ENCODE data around the gene NEURL1B. TPM values are rescaled to one million over a fixed set of nuclear protein-coding genes. Genes with fewer than 3 reads are reported as not detected.

NEURL1B gene
- total RNA-seq, 1 donor from 2014 or later: 1.5 TPM

- Mint-ChIP-seq H3K9me3 (ENCODE audit: unreplicated experiment) (no peaks in the 10 kb centered on the region), H3K27ac (ENCODE audit: unreplicated experiment) (no peak overlapping the region), H3K27me3 (ENCODE audit: unreplicated experiment) (peaks cover 27% of the 10 kb centered on the region), H3K36me3 (ENCODE audit: unreplicated experiment) (no peaks in the 10 kb centered on the region), H3K4me1 (ENCODE audit: unreplicated experiment) (peaks cover 2% of the 10 kb centered on the region), H3K4me3 (ENCODE audit: unreplicated experiment) (no peak overlapping the region)
- TF ChIP-seq CTCF (IDR thresholded peaks at IDR 0.05): no peak
- no peak for DNase-seq (ENCODE audit: extremely low spot score, unreplicated experiment)
Measured at GRCh38 chr5:172634106-172634899, 6.8 kb upstream of the NEURL1B start.

GRCh38 chr5:172635038-172635437 is 6.0 kb upstream of the NEURL1B start:
- no peak for TF ChIP-seq CTCF (IDR thresholded peaks at IDR 0.05)
- Mint-ChIP-seq H3K9me3 (ENCODE audit: unreplicated experiment) (no peaks in the 10 kb centered on the region), H3K36me3 (ENCODE audit: unreplicated experiment) (no peaks in the 10 kb centered on the region), H3K27me3 (ENCODE audit: unreplicated experiment) (peaks cover 21% of the 10 kb centered on the region), H3K27ac (ENCODE audit: unreplicated experiment) (no peak overlapping the region), H3K4me1 (ENCODE audit: unreplicated experiment) (peaks cover 2% of the 10 kb centered on the region), H3K4me3 (ENCODE audit: unreplicated experiment) (no peak overlapping the region)
- no peak for DNase-seq (ENCODE audit: extremely low spot score, unreplicated experiment)

- Mint-ChIP-seq H3K27me3 (ENCODE audit: unreplicated experiment) (peaks cover 13% of the 10 kb centered on the region), H3K36me3 (ENCODE audit: unreplicated experiment) (no peaks in the 10 kb centered on the region), H3K4me1 (ENCODE audit: unreplicated experiment) (peaks cover 8% of the 10 kb centered on the region), H3K9me3 (ENCODE audit: unreplicated experiment) (no peaks in the 10 kb centered on the region), H3K4me3 (ENCODE audit: unreplicated experiment) (no peak overlapping the region), H3K27ac (ENCODE audit: unreplicated experiment) (no peak overlapping the region)
- TF ChIP-seq CTCF (IDR thresholded peaks at IDR 0.05): no peak
- DNase-seq (ENCODE audit: extremely low spot score, unreplicated experiment): no peak
Measured at GRCh38 chr5:172636279-172637050, 4.6 kb upstream of the NEURL1B start.

GRCh38 chr5:172637110-172637580 is 3.9 kb upstream of the NEURL1B start:
- H3K27me3 Mint-ChIP-seq (ENCODE audit: unreplicated experiment): peaks cover 13% of the 10 kb centered on the region
- H3K9me3 Mint-ChIP-seq (ENCODE audit: unreplicated experiment): no peaks in the 10 kb centered on the region
- TF ChIP-seq CTCF (IDR thresholded peaks at IDR 0.05): no peak
- H3K36me3 Mint-ChIP-seq (ENCODE audit: unreplicated experiment): no peaks in the 10 kb centered on the region
- no peak overlapping the region for H3K4me3 Mint-ChIP-seq (ENCODE audit: unreplicated experiment)
- H3K4me1 Mint-ChIP-seq (ENCODE audit: unreplicated experiment): peaks cover 10% of the 10 kb centered on the region
- no peak overlapping the region for H3K27ac Mint-ChIP-seq (ENCODE audit: unreplicated experiment)
- DNase-seq (ENCODE audit: extremely low spot score, unreplicated experiment): no peak

GRCh38 chr5:172637740-172638139 is 3.3 kb upstream of the NEURL1B start:
- no peak for TF ChIP-seq CTCF (IDR thresholded peaks at IDR 0.05)
- Mint-ChIP-seq H3K4me1 (ENCODE audit: unreplicated experiment) (peaks cover 13% of the 10 kb centered on the region), H3K36me3 (ENCODE audit: unreplicated experiment) (no peaks in the 10 kb centered on the region), H3K9me3 (ENCODE audit: unreplicated experiment) (no peaks in the 10 kb centered on the region), H3K27ac (ENCODE audit: unreplicated experiment) (no peak overlapping the region), H3K4me3 (ENCODE audit: unreplicated experiment) (no peak overlapping the region), H3K27me3 (ENCODE audit: unreplicated experiment) (peaks cover 13% of the 10 kb centered on the region)
- no peak for DNase-seq (ENCODE audit: extremely low spot score, unreplicated experiment)

Data from osteocyte (in vitro differentiated cells).